OCI-LY1 (cell line): ENCODE results near the gene KIR2DL3.
"Not testable (repeated sequence)": the region's sequence is repeated elsewhere in the genome, so short reads cannot be mapped to it uniquely, and the experiment has no call there.

Experiments
- H2AFZ ChIP-seq: fragments of 200-600 bp; sonication (generic), shearing (Covaris generic); 2 replicates; pipeline ENCODE4 v1.6.0; 2014; ENCODE audit warnings: antibody characterized with exemption, mild to moderate bottlenecking, low read length
- H3F3A ChIP-seq: fragments of 200-600 bp; sonication (generic), shearing (Covaris generic); 2 replicates; pipeline ENCODE4 v1.6.0; 2014; ENCODE audit warnings: mild to moderate bottlenecking, antibody characterized with exemption, low read length, moderate library complexity; ENCODE audit not compliant: insufficient read depth
- H3K27ac ChIP-seq: fragments of 200-600 bp; sonication (generic); 2 replicates; pipeline ENCODE4 v1.5.1; 2014; ENCODE audit warnings: low read length, mixed run types, mild to moderate bottlenecking, low read depth; ENCODE audit not compliant: poor library complexity, severe bottlenecking
- H3K27me3 ChIP-seq: fragments of 200-600 bp; sonication (generic); 2 replicates; pipeline ENCODE4 v1.6.0; 2014; ENCODE audit warnings: antibody characterized with exemption, mild to moderate bottlenecking, low read length, moderate library complexity; ENCODE audit not compliant: insufficient read depth
- H3K36me3 ChIP-seq: fragments of 200-600 bp; sonication (generic); 2 replicates; pipeline ENCODE4 v1.6.1; 2014; ENCODE audit warnings: mild to moderate bottlenecking, antibody characterized with exemption, low read length, moderate library complexity, mixed read lengths; ENCODE audit not compliant: insufficient read depth
- H3K4me1 ChIP-seq: fragments of 200-600 bp; sonication (generic); 2 replicates; pipeline ENCODE4 v1.5.1; 2014; ENCODE audit warnings: mild to moderate bottlenecking, low read length, moderate library complexity; ENCODE audit not compliant: insufficient read depth, severe bottlenecking
- H3K4me2 ChIP-seq: fragments of 200-600 bp; sonication (generic), shearing (Covaris generic); 2 replicates; pipeline ENCODE4 v1.6.1; 2014; ENCODE audit warnings: low read length
- H3K4me3 ChIP-seq: fragments of 200-600 bp; sonication (generic); 2 replicates; pipeline ENCODE4 v1.5.1; 2014; ENCODE audit warnings: low read length, low read depth, mild to moderate bottlenecking, mixed read lengths; ENCODE audit not compliant: poor library complexity, severe bottlenecking
- H3K79me2 ChIP-seq: fragments of 200-600 bp; shearing (Covaris generic); 2 replicates; pipeline ENCODE4 v1.6.1; 2016; ENCODE audit warnings: mixed run types, low read length, mixed read lengths; ENCODE audit not compliant: insufficient read depth
- H3K9ac ChIP-seq: fragments of 200-600 bp; sonication (generic), shearing (Covaris generic); 2 replicates; pipeline ENCODE4 v1.6.1; 2014; ENCODE audit warnings: mild to moderate bottlenecking, low read length, mixed read lengths
- H3K9me2 ChIP-seq: fragments of 200-600 bp; sonication (generic), shearing (Covaris generic); 2 replicates; pipeline ENCODE4 v1.6.1; 2014; ENCODE audit warnings: low read depth, mild to moderate bottlenecking, low read length, mixed read lengths
- H3K9me3 ChIP-seq: fragments of 200-600 bp; shearing (Covaris generic); 2 replicates; pipeline ENCODE4 v1.6.1; 2014; ENCODE audit warnings: low read length, mixed read lengths
- H4K20me1 ChIP-seq: fragments of 200-600 bp; sonication (generic), shearing (Covaris generic); 2 replicates; pipeline ENCODE4 v1.6.0; 2016; ENCODE audit warnings: mild to moderate bottlenecking, low read length; ENCODE audit not compliant: insufficient read depth
- EZH2 ChIP-seq: fragments of 200-600 bp; sonication (generic), shearing (Covaris generic); IDR thresholded peaks from 2 replicates; pipeline ENCODE4 v1.8.0; 2017; ENCODE audit warnings: borderline replicate concordance, mixed run types, mild to moderate bottlenecking, antibody characterized with exemption, low read length, moderate library complexity, mixed read lengths
- TF ChIP-seq, protein P1 (sequence below): fragments of 200-600 bp; sonication (generic), shearing (Covaris generic); IDR thresholded peaks from 2 replicates; pipeline ENCODE4 v1.5.1; 2017; ENCODE audit warnings: mild to moderate bottlenecking, antibody characterized with exemption, low read length, moderate library complexity, mixed read lengths

Gene KIR2DL3

GRCh38 chr19:54731191-54731590 is 7.1 kb upstream of the KIR2DL3 start:
- no peak for TF ChIP-seq EZH2
- TF ChIP-seq, protein P1, sequence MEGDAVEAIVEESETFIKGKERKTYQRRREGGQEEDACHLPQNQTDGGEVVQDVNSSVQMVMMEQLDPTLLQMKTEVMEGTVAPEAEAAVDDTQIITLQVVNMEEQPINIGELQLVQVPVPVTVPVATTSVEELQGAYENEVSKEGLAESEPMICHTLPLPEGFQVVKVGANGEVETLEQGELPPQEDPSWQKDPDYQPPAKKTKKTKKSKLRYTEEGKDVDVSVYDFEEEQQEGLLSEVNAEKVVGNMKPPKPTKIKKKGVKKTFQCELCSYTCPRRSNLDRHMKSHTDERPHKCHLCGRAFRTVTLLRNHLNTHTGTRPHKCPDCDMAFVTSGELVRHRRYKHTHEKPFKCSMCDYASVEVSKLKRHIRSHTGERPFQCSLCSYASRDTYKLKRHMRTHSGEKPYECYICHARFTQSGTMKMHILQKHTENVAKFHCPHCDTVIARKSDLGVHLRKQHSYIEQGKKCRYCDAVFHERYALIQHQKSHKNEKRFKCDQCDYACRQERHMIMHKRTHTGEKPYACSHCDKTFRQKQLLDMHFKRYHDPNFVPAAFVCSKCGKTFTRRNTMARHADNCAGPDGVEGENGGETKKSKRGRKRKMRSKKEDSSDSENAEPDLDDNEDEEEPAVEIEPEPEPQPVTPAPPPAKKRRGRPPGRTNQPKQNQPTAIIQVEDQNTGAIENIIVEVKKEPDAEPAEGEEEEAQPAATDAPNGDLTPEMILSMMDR: no peak
- H4K20me1 ChIP-seq: no peaks in the 10 kb centered on the region
- H3K4me2 ChIP-seq: no peak overlapping the region
- H3F3A ChIP-seq: no peaks in the 10 kb centered on the region
- H3K79me2 ChIP-seq: no peaks in the 10 kb centered on the region
- no peak overlapping the region for H3K4me3 ChIP-seq
- no peak overlapping the region for H3K9ac ChIP-seq
- H3K4me1 ChIP-seq: no peaks in the 10 kb centered on the region
- no peaks in the 10 kb centered on the region for H3K9me3 ChIP-seq
- H3K27ac ChIP-seq: no peak overlapping the region
- no peaks in the 10 kb centered on the region for H3K36me3 ChIP-seq
- no peaks in the 10 kb centered on the region; the same call in 1 of the 2 replicates for H3K27me3 ChIP-seq
- no peak overlapping the region for H2AFZ ChIP-seq
- H3K9me2 ChIP-seq: no peaks in the 10 kb centered on the region

- no peak overlapping the region for H3K4me2 ChIP-seq
- H4K20me1 ChIP-seq: no peaks in the 10 kb centered on the region
- H3K27me3 ChIP-seq: no peaks in the 10 kb centered on the region
- no peak overlapping the region for H3K4me3 ChIP-seq
- H3F3A ChIP-seq: no peaks in the 10 kb centered on the region
- TF ChIP-seq EZH2: no peak
- TF ChIP-seq, protein P1: no peak
- no peaks in the 10 kb centered on the region for H3K4me1 ChIP-seq
- no peaks in the 10 kb centered on the region for H3K36me3 ChIP-seq
- no peaks in the 10 kb centered on the region for H3K9me3 ChIP-seq
- no peaks in the 10 kb centered on the region for H3K9me2 ChIP-seq
- H2AFZ ChIP-seq: no peak overlapping the region
- no peaks in the 10 kb centered on the region for H3K79me2 ChIP-seq
- H3K27ac ChIP-seq: no peak overlapping the region
- no peak overlapping the region for H3K9ac ChIP-seq
These were observed 402 bp downstream of the KIR2DL3 start for GRCh38 chr19:54738715-54739114.

DNA sequence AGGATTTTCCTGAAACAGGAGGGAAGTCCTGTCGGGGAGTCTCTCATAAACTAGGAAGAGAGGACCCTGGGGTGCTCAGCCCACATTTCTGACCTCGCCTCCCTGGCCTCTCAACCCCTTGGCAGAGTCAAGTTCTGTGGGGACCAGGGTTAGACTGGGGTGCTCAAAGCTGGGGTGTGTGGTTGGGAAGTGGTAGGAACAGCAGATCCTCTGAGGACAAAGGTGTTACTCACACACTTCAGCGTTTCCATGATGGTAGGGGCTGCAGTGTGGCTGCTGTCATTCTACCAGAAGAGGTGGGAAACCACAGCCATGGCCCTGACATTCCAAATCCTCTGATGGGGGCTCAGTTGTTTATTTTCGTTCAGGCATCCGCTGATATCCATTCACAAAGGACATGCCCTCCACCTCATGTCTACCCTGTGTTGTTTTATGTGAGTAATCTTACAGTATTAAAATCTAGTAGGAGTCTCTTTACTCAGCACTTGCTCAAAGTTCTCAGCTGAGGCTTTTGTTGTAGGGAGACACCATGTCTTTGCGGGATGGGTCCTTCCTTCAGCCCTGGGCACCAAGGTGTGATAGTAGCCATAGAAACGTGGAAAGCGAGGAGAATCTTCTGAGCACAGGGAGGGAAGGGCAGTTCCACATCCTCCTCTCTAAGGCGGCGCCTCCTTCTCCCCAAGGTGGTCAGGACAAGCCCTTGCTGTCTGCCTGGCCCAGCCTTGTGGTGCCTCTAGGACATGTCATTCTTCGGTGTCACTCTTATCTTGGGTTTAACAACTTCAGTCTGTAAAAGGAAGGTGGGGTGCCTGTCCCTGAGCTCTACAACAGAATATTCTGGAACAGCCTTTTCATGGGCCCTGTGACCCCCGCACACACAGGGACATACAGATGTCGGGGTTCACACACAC is 1.5 kb downstream of the KIR2DL3 start:
- no peak overlapping the region for H3K27ac ChIP-seq
- no peak overlapping the region for H3K9ac ChIP-seq
- no peaks in the 10 kb centered on the region for H3K79me2 ChIP-seq
- no peaks in the 10 kb centered on the region for H3K36me3 ChIP-seq
- H3K4me2 ChIP-seq: no peak overlapping the region
- H3K4me1 ChIP-seq: no peaks in the 10 kb centered on the region
- H4K20me1 ChIP-seq: no peaks in the 10 kb centered on the region
- no peak overlapping the region for H3K4me3 ChIP-seq
- no peaks in the 10 kb centered on the region for H3F3A ChIP-seq
- H3K9me2 ChIP-seq: no peaks in the 10 kb centered on the region
- H3K9me3 ChIP-seq: no peaks in the 10 kb centered on the region
- H3K27me3 ChIP-seq: no peaks in the 10 kb centered on the region
- TF ChIP-seq, protein P1: no peak
- no peak for TF ChIP-seq EZH2
- H2AFZ ChIP-seq: no peak overlapping the region

DNA sequence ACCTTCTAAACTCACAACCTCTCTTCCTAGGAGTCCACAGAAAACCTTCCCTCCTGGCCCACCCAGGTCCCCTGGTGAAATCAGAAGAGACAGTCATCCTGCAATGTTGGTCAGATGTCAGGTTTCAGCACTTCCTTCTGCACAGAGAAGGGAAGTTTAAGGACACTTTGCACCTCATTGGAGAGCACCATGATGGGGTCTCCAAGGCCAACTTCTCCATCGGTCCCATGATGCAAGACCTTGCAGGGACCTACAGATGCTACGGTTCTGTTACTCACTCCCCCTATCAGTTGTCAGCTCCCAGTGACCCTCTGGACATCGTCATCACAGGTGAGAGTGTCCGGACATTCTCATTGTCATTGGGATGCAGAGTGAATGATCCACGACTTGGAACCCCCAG is 3.6 kb downstream of the KIR2DL3 start:
- not testable (repeated sequence) for H3K9me2 ChIP-seq, H3K9me3 ChIP-seq, H3K4me1 ChIP-seq, H4K20me1 ChIP-seq, H3F3A ChIP-seq, H3K4me2 ChIP-seq, H3K36me3 ChIP-seq, H3K79me2 ChIP-seq, H3K27me3 ChIP-seq, H2AFZ ChIP-seq, H3K9ac ChIP-seq, H3K4me3 ChIP-seq, H3K27ac ChIP-seq

DNA sequence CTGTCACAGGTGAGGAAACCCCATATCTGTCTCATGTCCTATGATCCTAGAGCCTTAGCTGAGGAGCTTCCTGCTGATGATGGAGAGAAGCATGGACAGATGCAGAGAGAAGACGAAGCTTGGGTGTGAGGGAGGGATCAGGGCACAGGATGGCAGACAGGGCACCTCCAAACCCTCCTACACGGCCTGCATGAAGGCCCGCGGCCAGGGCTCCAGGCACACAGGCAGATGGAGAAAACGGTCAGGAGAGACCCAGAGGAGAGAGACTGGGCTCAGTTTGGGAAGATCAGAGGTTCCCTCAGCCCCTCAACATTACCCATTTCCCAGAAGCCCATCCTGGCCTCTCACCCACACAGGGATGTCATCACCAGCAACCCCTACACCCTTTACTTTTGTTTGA is 5.8 kb downstream of the KIR2DL3 start:
- not testable (repeated sequence) for H3K79me2 ChIP-seq, H3K36me3 ChIP-seq, H3K4me2 ChIP-seq, H3K27me3 ChIP-seq, H3K27ac ChIP-seq, H3K9ac ChIP-seq, H2AFZ ChIP-seq, H3K9me2 ChIP-seq, H3K9me3 ChIP-seq, H3F3A ChIP-seq, H3K4me1 ChIP-seq, H4K20me1 ChIP-seq, H3K4me3 ChIP-seq
